ENCODE results near the gene AKR1A1.

The AKR1A1 gene

DNA sequence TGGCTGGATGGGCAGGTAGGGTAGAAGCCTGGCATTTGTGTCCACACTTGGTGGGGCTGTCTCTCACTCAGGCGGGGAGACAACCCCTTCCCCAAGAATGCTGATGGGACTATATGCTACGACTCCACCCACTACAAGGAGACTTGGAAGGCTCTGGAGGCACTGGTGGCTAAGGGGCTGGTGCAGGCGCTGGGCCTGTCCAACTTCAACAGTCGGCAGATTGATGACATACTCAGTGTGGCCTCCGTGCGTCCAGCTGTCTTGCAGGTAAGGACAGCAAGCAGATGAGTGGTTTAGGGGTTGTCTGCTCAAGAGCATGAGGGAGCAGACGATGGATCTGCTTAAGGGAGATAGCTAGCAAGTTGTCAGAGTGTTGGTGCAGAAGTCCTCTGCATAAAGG is 17.3 kb downstream of the AKR1A1 start:
- DNase-seq = no peak
- Mint-ChIP-seq H3K36me3 (ENCODE audit: insufficient read depth) (peaks cover 17% of the 10 kb centered on the region), H3K4me1 (ENCODE audit: low read depth in 2 of 2) (no peaks in the 10 kb centered on the region), H3K9me3 (no peaks in the 10 kb centered on the region), H3K4me3 (no peak overlapping the region), H3K27ac (no peak overlapping the region), H3K27me3 (no peaks in the 10 kb centered on the region)
- no peak for ATAC-seq (replicated peaks)

DNA sequence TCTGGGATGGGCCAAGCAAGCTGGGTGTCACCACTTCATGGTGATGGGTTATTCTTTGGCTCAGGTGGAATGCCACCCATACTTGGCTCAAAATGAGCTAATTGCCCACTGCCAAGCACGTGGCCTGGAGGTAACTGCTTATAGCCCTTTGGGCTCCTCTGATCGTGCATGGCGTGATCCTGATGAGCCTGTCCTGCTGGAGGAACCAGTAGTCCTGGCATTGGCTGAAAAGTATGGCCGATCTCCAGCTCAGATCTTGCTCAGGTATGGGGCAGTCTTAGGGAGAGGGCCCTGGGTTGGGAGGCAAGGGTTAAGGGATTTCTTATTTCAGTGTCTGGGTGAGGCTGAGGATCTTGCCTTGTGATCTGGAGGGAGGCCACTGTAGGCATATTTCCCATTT is 17.8 kb downstream of the AKR1A1 start:
- Mint-ChIP-seq H3K9me3 (no peaks in the 10 kb centered on the region), H3K4me3 (no peak overlapping the region), H3K4me1 (ENCODE audit: low read depth in 2 of 2) (no peaks in the 10 kb centered on the region), H3K27ac (no peak overlapping the region), H3K27me3 (no peaks in the 10 kb centered on the region), H3K36me3 (ENCODE audit: insufficient read depth) (peaks cover 13% of the 10 kb centered on the region)
- DNase-seq (no peak), ATAC-seq (replicated peaks) (no peak)

DNA sequence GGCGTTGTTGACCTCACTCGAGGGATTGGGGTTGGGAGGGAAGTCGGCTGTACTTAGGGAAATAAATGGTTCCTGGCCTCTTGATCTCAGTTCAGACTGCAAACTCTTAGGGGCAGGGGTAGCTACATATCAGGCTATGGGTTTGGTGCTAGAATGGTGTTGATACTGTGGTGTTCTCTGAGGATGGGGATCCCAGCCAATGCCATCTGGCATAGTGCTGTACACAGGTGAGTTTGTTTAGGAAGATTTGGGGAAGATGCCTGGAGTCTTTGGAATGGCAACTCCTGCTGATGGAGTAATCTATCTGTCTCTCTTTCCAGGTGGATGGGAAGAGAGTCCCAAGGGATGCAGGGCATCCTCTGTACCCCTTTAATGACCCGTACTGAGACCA is 18.9 kb downstream of the AKR1A1 start:
- Mint-ChIP-seq H3K4me3 (no peak overlapping the region), H3K4me1 (ENCODE audit: low read depth in 2 of 2) (no peaks in the 10 kb centered on the region), H3K9me3 (no peaks in the 10 kb centered on the region), H3K36me3 (ENCODE audit: insufficient read depth) (peaks cover 10% of the 10 kb centered on the region), H3K27ac (peak overlapping the region in 1 of 2 donors; percentile 29), H3K27me3 (no peaks in the 10 kb centered on the region)
- ATAC-seq (replicated peaks) (no peak), DNase-seq (no peak)

DNA sequence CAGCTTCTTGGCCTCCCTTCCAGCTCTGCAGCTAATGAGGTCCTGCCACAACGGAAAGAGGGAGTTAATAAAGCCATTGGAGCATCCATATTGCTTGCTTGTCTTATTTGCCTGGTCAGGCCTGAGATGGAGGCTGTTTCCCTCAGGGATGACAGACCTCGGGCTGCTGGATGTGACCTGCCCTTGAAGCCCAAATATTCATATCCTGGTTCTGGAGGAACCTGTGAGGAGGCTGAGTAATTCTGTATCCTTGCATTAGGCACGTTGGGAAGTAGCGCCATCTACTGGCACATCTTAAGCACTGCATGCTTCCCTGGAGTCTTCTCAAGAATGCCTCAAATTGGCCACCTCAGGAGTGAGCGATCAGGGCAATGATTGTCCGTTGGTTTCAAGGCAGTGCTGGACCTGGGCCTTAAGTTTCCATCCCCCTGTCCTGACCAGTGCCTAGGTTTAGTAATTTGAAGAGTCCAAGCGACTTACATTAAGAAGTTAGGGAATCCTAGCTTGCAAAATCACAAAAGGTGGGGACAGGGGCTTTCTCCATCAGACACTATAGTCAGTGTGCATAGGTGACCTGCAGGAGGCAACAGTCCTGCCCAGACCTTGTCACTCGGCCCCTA is 19.4 kb downstream of the AKR1A1 start:
- DNase-seq (peak; percentile 66 to 71 (median 70)), ATAC-seq (replicated peaks) (peak; percentile 99)
- peaks cover 10% of the 10 kb centered on the region for H3K36me3 Mint-ChIP-seq (ENCODE audit: insufficient read depth)
- no peak overlapping the region for H3K4me3 Mint-ChIP-seq
- H3K27ac Mint-ChIP-seq = peak overlapping the region; percentile 29 to 64
- H3K4me1 Mint-ChIP-seq (ENCODE audit: low read depth in 2 of 2) = no peaks in the 10 kb centered on the region
- no peaks in the 10 kb centered on the region for H3K9me3 Mint-ChIP-seq
- H3K27me3 Mint-ChIP-seq = no peaks in the 10 kb centered on the region

DNA sequence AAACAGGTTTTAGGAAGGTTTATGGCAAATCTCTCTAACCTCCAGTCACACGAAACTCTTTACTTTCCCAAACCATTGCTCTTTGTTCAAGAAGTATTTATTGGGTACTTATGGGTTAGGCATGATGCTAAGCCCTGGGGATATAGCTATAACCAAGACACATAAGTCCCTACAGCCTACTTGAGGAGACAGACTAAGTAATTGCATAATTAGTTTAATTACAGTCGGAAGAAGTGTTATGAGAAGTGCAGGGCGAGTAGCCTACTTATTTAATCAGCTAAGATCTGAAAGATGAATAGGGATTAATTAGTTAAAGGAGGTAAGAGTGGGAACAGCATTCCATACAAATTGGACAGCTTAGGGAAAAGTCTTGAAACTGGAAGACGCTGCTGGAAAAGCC is 20.0 kb downstream of the AKR1A1 start:
- Mint-ChIP-seq H3K4me3 (no peak overlapping the region), H3K36me3 (ENCODE audit: insufficient read depth) (peaks cover 10% of the 10 kb centered on the region), H3K4me1 (ENCODE audit: low read depth in 2 of 2) (no peaks in the 10 kb centered on the region), H3K27ac (peak overlapping the region in 1 of 2 donors; percentile 64), H3K9me3 (no peaks in the 10 kb centered on the region), H3K27me3 (no peaks in the 10 kb centered on the region)
- DNase-seq (no peak), ATAC-seq (replicated peaks) (no peak)

DNA sequence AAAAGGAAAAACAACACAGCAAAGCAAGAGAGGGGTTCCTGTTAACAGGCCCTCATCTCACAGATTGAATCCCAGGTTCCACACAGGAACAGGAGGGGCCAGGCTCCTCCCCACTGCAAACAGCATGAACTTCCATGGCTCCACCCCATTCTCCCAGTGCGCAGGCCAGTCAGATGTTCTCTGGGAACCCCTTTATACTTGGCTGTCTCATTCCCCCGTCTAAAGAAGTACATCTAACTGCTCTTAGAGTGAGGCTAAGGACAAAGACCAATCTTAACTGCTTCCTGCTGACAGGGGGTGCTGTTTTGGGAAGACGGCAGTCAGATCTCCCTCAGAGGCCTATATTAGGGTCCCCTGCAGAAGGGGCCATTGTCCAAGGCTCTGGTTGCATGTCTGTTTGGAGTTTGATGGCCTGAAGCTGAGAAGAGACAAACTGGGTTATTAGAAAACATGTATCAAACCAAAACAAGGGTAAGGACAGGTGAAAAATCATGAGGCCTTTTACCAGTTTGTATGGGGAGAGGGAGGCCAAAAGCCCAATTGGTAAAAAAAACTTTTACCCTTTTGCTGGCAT is 22.7 kb downstream of the AKR1A1 start:
- Mint-ChIP-seq H3K27me3 (no peaks in the 10 kb centered on the region), H3K4me1 (ENCODE audit: low read depth in 2 of 2) (no peaks in the 10 kb centered on the region), H3K4me3 (no peak overlapping the region), H3K27ac (peak overlapping the region in 1 of 2 donors; percentile 71), H3K9me3 (no peaks in the 10 kb centered on the region), H3K36me3 (ENCODE audit: insufficient read depth) (peaks cover 5% of the 10 kb centered on the region)
- ATAC-seq (replicated peaks) = no peak
- DNase-seq = no peak

DNA sequence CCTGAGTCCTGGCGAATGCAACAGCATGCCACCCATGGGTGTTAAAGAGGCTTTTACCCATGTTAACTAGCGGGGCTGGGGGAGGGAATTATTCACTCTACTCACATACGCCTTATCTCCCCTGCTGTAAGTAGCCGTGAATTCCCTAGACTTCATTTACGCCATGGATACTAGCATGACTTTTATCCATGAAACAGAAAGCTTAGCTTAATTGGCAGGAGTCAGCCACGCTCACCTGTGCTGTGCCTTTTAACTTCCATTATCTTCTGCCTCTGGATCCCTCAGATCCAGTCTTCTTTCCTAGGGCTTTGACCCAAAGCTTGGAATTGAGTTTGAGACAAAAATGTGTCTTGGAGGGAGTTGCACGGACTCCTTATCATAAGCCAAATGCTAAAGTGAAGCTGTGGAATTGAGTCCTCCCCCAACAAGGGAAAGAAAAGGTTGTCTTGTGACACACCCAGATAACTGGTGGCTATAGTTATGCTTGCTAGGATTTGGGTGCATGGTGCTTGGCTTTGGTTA is 23.5 kb downstream of the AKR1A1 start:
- peaks cover 5% of the 10 kb centered on the region for H3K36me3 Mint-ChIP-seq (ENCODE audit: insufficient read depth)
- DNase-seq = no peak

DNA sequence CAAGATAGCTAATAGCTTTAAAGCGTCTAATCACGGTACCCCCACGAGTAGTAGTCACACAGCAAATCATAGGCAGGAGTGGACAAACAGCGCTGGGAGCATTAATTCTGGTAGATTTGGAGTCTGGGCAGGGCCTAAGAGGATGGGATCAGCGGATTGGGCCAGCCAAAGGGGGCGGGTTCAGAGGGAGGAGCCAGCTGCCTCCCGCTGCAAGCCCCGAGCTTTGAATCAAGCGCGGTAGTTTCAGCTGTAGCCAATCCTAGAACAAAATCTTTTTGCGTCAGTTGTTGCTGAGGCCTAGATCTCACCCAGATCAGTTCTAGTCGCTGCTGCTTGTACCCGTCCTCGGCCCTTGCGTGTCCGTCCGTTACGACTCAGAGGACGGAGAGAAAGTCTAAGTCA is 32.6 kb downstream of the AKR1A1 start:
- peak overlapping the region; percentile 100 for H3K4me3 Mint-ChIP-seq
- H3K36me3 Mint-ChIP-seq (ENCODE audit: insufficient read depth) = peaks cover 40% of the 10 kb centered on the region
- H3K4me1 Mint-ChIP-seq (ENCODE audit: low read depth in 2 of 2) = peaks cover 27 to 36% of the 10 kb centered on the region in 2 donors
- ATAC-seq (replicated peaks) = peak; percentile 70
- DNase-seq = peak; percentile 90 to 92 (median 92)
- H3K9me3 Mint-ChIP-seq = no peaks in the 10 kb centered on the region
- peak overlapping the region; percentile 98 for H3K27ac Mint-ChIP-seq
- no peaks in the 10 kb centered on the region for H3K27me3 Mint-ChIP-seq

More for the DNA sequence above, 23.5 kb downstream of the AKR1A1 start:
- no peak for ATAC-seq (replicated peaks)
- no peaks in the 10 kb centered on the region for H3K27me3 Mint-ChIP-seq
- no peak overlapping the region for H3K27ac Mint-ChIP-seq
- H3K4me1 Mint-ChIP-seq (ENCODE audit: low read depth in 2 of 2) = no peaks in the 10 kb centered on the region
- H3K9me3 Mint-ChIP-seq = no peaks in the 10 kb centered on the region
- H3K4me3 Mint-ChIP-seq = no peak overlapping the region

DNA sequence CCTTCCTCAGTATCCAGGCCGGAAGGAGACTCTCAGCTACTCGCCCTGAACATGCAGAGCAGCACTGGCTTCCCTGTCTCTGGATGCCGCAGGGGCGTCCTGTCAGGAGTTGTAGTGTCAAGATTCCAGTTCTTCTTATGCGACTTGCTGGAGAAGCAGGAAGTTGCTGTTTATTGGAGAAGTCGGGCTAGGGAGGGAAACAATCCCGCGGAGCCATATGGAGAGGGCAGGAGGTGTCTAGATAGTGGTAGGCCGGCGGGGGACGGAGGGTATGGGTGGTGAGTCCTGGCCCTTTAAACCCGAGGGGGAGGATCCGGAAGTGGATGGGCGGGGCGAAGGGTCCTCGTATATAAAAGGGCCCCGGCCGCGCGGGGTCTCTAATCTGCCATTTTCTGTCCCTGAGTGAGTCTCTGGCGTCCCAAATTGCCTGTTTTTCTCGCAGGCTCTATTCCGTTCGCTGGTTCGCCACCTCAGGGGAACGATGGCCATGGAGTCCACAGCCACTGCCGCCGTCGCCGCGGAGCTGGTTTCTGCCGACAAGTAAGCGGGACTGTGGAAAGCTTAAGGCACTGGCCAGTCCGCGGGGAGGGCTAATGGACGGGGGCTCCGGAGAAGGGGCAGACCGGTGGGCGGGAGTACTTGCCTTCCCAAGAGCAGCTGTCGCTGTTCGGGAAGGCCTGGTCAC is 33.2 kb downstream of the AKR1A1 start, which contains the start of gene NASP:
TSS of gene NASP (plus strand) at position 376 of the 685 bp plus-strand sequence. CDS start at position 482, 106 bp downstream.
- no peaks in the 10 kb centered on the region for H3K27me3 Mint-ChIP-seq
- H3K4me1 Mint-ChIP-seq (ENCODE audit: low read depth in 2 of 2) = peaks cover 27 to 36% of the 10 kb centered on the region in 2 donors
- peak within 1 kb of the TSS; percentile 100 for H3K4me3 Mint-ChIP-seq
- ATAC-seq (replicated peaks) = peak; percentile 61
- H3K27ac Mint-ChIP-seq = peak within 1 kb of the TSS; percentile 98
- H3K36me3 Mint-ChIP-seq (ENCODE audit: insufficient read depth) = peaks cover 43% of the 10 kb centered on the region
- H3K9me3 Mint-ChIP-seq = no peaks in the 10 kb centered on the region
- DNase-seq = peak; percentile 95 to 97 (median 96)

DNA sequence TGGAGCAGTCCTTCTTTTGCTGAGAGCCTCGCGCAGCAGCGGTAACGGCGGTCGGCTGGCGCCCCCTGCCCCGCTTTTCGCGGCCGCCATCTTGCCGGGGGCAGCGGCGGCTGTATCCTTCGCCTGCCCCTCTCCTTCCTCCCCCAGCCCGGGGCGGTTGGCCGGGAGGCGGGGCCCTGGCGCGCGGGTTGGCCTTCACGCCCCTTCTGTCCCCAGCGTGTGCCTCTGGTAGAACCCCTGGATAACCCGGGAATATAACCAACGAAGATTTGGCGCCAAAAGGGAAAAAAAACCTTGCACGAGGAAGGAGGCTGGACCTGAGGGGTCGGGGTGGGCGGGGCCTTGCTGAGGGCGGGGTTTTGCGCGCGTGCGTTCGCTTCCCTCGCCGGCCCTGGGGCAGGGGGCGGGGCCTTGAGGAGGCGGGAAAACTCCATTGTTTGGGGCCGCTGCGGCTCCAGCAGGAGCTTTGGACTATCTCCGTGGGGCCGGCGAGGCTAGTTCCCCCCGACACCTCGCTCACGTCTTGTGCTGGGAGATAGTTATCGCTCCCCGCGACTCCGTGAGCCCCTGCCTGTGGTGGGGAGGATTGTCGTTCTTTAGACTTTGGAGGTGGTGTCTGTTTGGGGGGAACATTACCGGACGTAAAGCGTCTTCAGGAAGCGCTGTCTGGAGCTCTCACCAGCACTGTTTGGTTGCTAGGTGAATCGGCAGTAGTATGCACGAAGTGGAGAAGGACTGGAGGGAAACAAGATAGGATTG is 33.9 kb downstream of the AKR1A1 start:
- Mint-ChIP-seq H3K9me3 (no peaks in the 10 kb centered on the region), H3K4me1 (ENCODE audit: low read depth in 2 of 2) (peaks cover 27 to 36% of the 10 kb centered on the region in 2 donors), H3K36me3 (ENCODE audit: insufficient read depth) (peaks cover 48% of the 10 kb centered on the region), H3K4me3 (peak overlapping the region; percentile 100), H3K27me3 (no peaks in the 10 kb centered on the region), H3K27ac (peak overlapping the region; percentile 98)
- DNase-seq (peak; percentile 81 to 85 (median 82)), ATAC-seq (replicated peaks) (peak; percentile 63)

DNA sequence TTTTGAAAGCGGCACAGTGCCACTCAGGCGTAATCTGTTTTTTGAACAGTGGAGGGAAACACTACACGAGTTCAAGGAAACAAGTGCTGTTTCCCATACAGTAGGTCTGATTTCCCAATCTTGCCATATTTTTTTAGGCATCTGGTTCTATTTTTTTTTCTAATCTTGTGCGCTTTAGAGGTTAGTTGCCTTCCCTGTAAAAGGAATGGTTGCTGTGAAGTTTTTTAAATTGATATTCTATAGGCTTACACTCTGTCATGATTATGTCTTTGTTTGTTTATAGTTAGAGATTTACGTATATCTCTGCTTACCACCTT is 34.4 kb downstream of the AKR1A1 start:
- Mint-ChIP-seq H3K36me3 (ENCODE audit: insufficient read depth) (peaks cover 52% of the 10 kb centered on the region), H3K27ac (peak overlapping the region; percentile 98), H3K4me3 (peak overlapping the region; percentile 100), H3K9me3 (no peaks in the 10 kb centered on the region), H3K4me1 (ENCODE audit: low read depth in 2 of 2) (peaks cover 27 to 36% of the 10 kb centered on the region in 2 donors), H3K27me3 (no peaks in the 10 kb centered on the region)
- DNase-seq (no peak), ATAC-seq (replicated peaks) (no peak)

DNA sequence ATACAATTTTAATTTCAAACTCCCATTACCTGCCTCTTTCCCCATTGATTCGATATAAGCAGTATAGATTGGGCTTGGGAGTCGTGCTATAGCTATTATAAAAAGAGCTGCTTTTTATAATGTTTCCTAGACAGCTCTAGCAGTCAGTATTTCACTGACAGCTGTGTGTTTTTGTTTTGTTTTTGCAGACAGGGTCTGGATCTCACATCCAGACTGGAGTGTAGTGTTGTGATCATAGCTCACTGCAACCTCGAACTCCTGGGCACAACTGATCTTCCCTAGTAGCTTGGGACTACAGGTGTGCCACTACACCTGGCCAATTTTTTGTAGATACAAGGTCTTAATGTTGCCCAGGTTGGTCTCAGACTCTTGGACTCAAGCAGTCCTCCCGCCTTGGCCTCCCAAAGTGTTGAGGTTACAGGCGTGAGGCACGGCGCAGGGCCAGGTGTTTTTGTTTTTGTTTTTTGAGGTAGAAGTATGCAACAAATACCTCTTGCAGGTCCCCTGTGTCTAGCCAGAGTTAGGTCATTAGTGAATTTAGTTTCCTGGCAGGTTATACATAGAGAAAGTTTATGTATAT is 35.0 kb downstream of the AKR1A1 start:
- H3K36me3 Mint-ChIP-seq (ENCODE audit: insufficient read depth) = peaks cover 54% of the 10 kb centered on the region
- peak overlapping the region; percentile 98 for H3K27ac Mint-ChIP-seq
- ATAC-seq (replicated peaks) (no peak), DNase-seq (no peak)
- peak overlapping the region; percentile 100 for H3K4me3 Mint-ChIP-seq
- H3K9me3 Mint-ChIP-seq = no peaks in the 10 kb centered on the region
- peaks cover 27 to 36% of the 10 kb centered on the region in 2 donors for H3K4me1 Mint-ChIP-seq (ENCODE audit: low read depth in 2 of 2)
- H3K27me3 Mint-ChIP-seq = no peaks in the 10 kb centered on the region

DNA sequence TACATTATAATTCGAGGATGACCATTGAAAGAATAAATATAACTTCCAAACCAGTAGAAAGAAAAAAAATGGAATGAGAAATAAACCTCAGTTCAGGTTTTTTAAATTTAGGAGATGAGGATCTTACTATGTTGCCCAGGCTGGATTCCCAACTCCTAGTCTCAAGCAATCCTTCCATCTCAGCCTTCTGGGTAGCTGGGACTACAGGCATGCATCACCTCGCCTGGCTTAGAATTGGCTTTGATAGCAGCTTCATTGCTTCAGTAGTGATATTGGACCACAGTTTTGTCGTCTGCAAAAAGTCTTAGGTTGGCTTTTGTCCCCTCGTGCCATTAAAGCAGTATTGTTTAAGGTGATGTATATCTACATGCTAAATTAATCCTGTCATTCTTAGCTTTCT is 36.1 kb downstream of the AKR1A1 start:
- Mint-ChIP-seq H3K4me1 (ENCODE audit: low read depth in 2 of 2) (peaks cover 27 to 40% of the 10 kb centered on the region in 2 donors), H3K27ac (peak overlapping the region; percentile 98), H3K36me3 (ENCODE audit: insufficient read depth) (peaks cover 56% of the 10 kb centered on the region), H3K9me3 (no peaks in the 10 kb centered on the region), H3K27me3 (no peaks in the 10 kb centered on the region), H3K4me3 (peak overlapping the region; percentile 100)
- DNase-seq (no peak), ATAC-seq (replicated peaks) (no peak)
